ENCODE data around the gene COIL. TPM values are rescaled to one million over a fixed set of nuclear protein-coding genes. Genes with fewer than 3 reads are reported as not detected.
A peak's percentile ranks its signal among the peaks of the same experiment; 100 is the strongest.

COIL gene
- total RNA-seq, 6 donors from 2014 or later, result 6.1 to 16.6 (median 9.5) TPM

- peaks cover 35 to 99% (median 83%) of the 10 kb centered on the region in 4 donors for H3K36me3 ChIP-seq
- TF ChIP-seq POLR2A (IDR thresholded peaks at IDR 0.05) (no peak), POLR2AphosphoS5 (IDR thresholded peaks at IDR 0.05) (no peak), EP300 (IDR thresholded peaks at IDR 0.05) (no peak), CTCF (IDR thresholded peaks at IDR 0.05) (no peak)
- no peaks in the 10 kb centered on the region for H3K27me3 ChIP-seq
- H3K27ac ChIP-seq, result no peak overlapping the region
- ATAC-seq (ENCODE audit: low FRiP score in 2 of 2) (no peak), DNase-seq (no peak)
- H3K4me3 ChIP-seq, result no peak overlapping the region
- H3K9me3 ChIP-seq, result no peaks in the 10 kb centered on the region
- 71 to 79% methylated on average over 7 of the region's 7 CpGs for WGBS, 2 donors
- no peaks in the 10 kb centered on the region for H3K4me1 ChIP-seq
These were observed 67.3 kb downstream of the COIL start for GRCh38 chr17:56893503-56893902.

- Histone ChIP-seq H3K4me3 (no peak overlapping the region), H3K4me1 (no peaks in the 10 kb centered on the region), H3K27ac (no peak overlapping the region), H3K36me3 (peaks cover 35 to 99% (median 77%) of the 10 kb centered on the region in 4 donors), H3K9me3 (no peaks in the 10 kb centered on the region), H3K27me3 (no peaks in the 10 kb centered on the region)
- DNase-seq (no peak), ATAC-seq (ENCODE audit: low FRiP score in 2 of 2) (no peak)
- no peak for TF ChIP-seq CTCF (IDR thresholded peaks at IDR 0.05)
- no peak for TF ChIP-seq EP300 (IDR thresholded peaks at IDR 0.05)
- no peak for TF ChIP-seq POLR2A (IDR thresholded peaks at IDR 0.05)
- no peak for TF ChIP-seq POLR2AphosphoS5 (IDR thresholded peaks at IDR 0.05)
- WGBS, 2 donors, result 100% methylated on average over 1 of the region's 1 CpG
These were observed 68.5 kb downstream of the COIL start for GRCh38 chr17:56892333-56892732.

GRCh38 chr17:56891751-56892150 lies 69.1 kb downstream of the COIL start:
- Histone ChIP-seq H3K4me3 (no peak overlapping the region), H3K9me3 (no peaks in the 10 kb centered on the region), H3K27ac (no peak overlapping the region), H3K27me3 (no peaks in the 10 kb centered on the region), H3K4me1 (no peaks in the 10 kb centered on the region), H3K36me3 (peaks cover 35 to 99% (median 77%) of the 10 kb centered on the region in 4 donors)
- peak in 1 of 2 donors; percentile 90 for DNase-seq
- 75 to 80% methylated on average over 9 to 16 of the region's 16 CpGs for WGBS, 2 donors
- TF ChIP-seq CTCF (IDR thresholded peaks at IDR 0.05) (peak; percentile 40 to 68 (median 48)), POLR2A (IDR thresholded peaks at IDR 0.05) (no peak)
- peak in 1 of 2 donors; percentile 60 for ATAC-seq (ENCODE audit: low FRiP score in 2 of 2)

- WGBS, 2 donors, result 92 to 95% methylated on average over 7 of the region's 7 CpGs
- TF ChIP-seq EP300 (IDR thresholded peaks at IDR 0.05) (no peak), CTCF (IDR thresholded peaks at IDR 0.05) (no peak), POLR2AphosphoS5 (IDR thresholded peaks at IDR 0.05) (no peak)
- no peaks in the 10 kb centered on the region for H3K27me3 ChIP-seq
- no peak overlapping the region for H3K27ac ChIP-seq
- H3K9me3 ChIP-seq, result no peaks in the 10 kb centered on the region
- ATAC-seq (ENCODE audit: low FRiP score in 2 of 2) (no peak), DNase-seq (no peak)
- H3K36me3 ChIP-seq, result peaks cover 35 to 94% (median 74%) of the 10 kb centered on the region in 4 donors
- H3K4me3 ChIP-seq, result no peak overlapping the region
- H3K4me1 ChIP-seq, result no peaks in the 10 kb centered on the region
These were observed 69.8 kb downstream of the COIL start for GRCh38 chr17:56890906-56891674.

- WGBS, 2 donors, result 89 to 93% methylated on average over 5 to 6 of the region's 6 CpGs
- H3K27me3 ChIP-seq, result no peaks in the 10 kb centered on the region
- ATAC-seq (ENCODE audit: low FRiP score in 2 of 2), result no peak
- no peak overlapping the region for H3K27ac ChIP-seq
- DNase-seq, result no peak
- H3K36me3 ChIP-seq, result peaks cover 35 to 87% (median 68%) of the 10 kb centered on the region in 4 donors
- no peaks in the 10 kb centered on the region for H3K4me1 ChIP-seq
- no peak overlapping the region for H3K4me3 ChIP-seq
- H3K9me3 ChIP-seq, result no peaks in the 10 kb centered on the region
- TF ChIP-seq CTCF (IDR thresholded peaks at IDR 0.05), result no peak
- no peak for TF ChIP-seq POLR2A (IDR thresholded peaks at IDR 0.05)
- TF ChIP-seq EP300 (IDR thresholded peaks at IDR 0.05), result no peak
- no peak for TF ChIP-seq POLR2AphosphoS5 (IDR thresholded peaks at IDR 0.05)
These were observed 70.5 kb downstream of the COIL start for GRCh38 chr17:56890390-56890789.
